GM13977 (cell line): ENCODE results near the gene ACSL6.
A peak's percentile ranks its signal among the peaks of the same experiment; 100 is the strongest.

ENCODE experiments used
- DNase-seq: peaks from one replicate; pipeline ENCODE4 v3.0.0; 2012; ENCODE audit warnings: low spot score
- in situ Hi-C: fragments of 300-500 bp; cut with MboI; formaldehyde crosslinking; loops from one replicate; pipeline ENCODE4 v1.12.0; 2022; ENCODE audit warnings: low sequenced_read_pairs, low pct_unique_long_range_greater_than_20kb, mixed read lengths, inconsistent platforms; ENCODE audit not compliant: unreplicated experiment
- TF ChIP-seq, protein P1 (sequence below): IDR thresholded peaks from 2 replicates; pipeline ENCODE4 v1.5.1; 2012; ENCODE audit warnings: mild to moderate bottlenecking, control low read depth; ENCODE audit not compliant: insufficient read depth; ENCODE audit errors: extremely low read depth, missing control alignments

ACSL6 gene

DNA sequence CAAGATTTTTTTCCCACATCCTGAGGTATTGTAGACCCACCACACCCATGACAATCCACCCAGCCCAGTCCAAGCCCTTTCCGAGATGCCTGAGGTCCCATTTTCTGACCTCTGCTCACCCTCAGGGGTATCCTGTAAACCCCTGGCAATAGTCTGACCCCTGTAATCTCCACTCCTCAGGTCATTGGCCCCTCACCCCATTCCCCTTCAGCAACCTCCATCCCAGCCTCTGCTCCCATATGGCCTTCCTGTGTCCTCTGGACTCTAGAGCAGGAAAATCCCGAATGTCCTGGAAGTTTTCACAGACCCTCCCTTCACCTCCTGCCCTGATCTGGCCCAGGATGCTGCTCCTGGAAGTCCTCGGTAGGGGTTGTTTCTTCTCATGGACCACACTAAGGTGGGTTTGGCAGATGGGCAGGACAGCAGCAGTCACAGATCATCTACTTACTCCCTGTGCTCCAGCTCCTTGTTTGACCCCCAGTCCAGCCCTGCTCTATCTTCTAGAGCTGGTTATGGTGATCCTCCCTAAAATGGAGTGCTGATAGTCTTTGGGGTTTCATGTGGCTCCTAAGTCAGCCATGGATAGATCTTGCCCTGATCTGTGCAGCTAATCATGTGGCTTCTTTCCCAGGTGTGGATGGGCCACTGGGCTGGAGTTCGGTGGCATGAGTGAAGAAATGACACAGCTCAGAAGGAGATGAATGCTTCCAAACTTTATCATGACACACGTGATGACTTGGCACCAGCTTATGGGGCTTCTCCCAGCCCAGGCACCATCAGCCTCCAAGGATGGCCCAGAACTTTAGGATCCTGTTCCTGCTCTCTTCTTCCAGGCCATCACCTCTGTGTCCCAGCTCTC is 12.0 kb upstream of the ACSL6 start:
- TF ChIP-seq, protein P1, sequence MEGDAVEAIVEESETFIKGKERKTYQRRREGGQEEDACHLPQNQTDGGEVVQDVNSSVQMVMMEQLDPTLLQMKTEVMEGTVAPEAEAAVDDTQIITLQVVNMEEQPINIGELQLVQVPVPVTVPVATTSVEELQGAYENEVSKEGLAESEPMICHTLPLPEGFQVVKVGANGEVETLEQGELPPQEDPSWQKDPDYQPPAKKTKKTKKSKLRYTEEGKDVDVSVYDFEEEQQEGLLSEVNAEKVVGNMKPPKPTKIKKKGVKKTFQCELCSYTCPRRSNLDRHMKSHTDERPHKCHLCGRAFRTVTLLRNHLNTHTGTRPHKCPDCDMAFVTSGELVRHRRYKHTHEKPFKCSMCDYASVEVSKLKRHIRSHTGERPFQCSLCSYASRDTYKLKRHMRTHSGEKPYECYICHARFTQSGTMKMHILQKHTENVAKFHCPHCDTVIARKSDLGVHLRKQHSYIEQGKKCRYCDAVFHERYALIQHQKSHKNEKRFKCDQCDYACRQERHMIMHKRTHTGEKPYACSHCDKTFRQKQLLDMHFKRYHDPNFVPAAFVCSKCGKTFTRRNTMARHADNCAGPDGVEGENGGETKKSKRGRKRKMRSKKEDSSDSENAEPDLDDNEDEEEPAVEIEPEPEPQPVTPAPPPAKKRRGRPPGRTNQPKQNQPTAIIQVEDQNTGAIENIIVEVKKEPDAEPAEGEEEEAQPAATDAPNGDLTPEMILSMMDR: no peak
- in situ Hi-C loops: no loop called here
- no peak for DNase-seq

DNA sequence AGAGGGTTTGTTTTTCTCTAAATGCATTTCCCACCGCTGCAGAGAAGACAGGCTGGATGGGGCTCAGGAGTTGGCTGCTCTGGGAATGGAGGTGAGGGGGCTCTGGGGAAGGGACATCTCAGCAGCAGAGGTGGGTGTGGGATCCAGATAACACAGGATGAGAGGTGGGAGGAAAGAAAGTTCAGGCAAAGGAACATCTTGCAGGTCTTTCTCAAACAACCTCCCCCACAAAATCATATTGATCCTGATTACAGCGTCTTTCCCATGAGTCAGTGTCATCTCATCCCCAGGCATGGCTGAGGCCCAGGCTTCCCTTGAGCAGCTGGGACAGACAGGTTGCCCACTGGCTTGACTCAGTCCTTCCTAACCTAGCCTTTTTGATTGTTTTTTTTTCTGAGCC is 11.3 kb upstream of the ACSL6 start:
- TF ChIP-seq, protein P1: no peak
- in situ Hi-C loops: no loop called here
- no peak for DNase-seq

DNA sequence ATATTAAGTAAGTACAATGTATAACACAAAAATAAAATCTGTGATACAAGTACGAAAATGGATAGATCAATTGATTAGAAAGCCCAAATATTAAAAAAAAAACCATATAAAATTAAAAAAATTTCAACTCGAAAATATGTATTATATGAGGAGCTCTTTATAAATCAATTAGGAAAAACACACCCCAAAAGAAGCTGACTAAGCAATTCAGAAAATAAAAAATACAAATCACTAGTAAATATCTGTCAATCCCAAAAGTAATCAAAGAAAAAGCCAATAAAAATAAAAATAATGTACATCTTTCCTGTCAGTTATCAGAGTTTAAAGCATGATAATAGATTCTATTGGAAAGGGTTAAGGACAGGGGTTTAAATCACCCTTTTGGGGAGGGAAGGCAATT is 10.2 kb upstream of the ACSL6 start:
- no peak for DNase-seq
- in situ Hi-C loops: no loop called here
- TF ChIP-seq, protein P1: no peak

DNA sequence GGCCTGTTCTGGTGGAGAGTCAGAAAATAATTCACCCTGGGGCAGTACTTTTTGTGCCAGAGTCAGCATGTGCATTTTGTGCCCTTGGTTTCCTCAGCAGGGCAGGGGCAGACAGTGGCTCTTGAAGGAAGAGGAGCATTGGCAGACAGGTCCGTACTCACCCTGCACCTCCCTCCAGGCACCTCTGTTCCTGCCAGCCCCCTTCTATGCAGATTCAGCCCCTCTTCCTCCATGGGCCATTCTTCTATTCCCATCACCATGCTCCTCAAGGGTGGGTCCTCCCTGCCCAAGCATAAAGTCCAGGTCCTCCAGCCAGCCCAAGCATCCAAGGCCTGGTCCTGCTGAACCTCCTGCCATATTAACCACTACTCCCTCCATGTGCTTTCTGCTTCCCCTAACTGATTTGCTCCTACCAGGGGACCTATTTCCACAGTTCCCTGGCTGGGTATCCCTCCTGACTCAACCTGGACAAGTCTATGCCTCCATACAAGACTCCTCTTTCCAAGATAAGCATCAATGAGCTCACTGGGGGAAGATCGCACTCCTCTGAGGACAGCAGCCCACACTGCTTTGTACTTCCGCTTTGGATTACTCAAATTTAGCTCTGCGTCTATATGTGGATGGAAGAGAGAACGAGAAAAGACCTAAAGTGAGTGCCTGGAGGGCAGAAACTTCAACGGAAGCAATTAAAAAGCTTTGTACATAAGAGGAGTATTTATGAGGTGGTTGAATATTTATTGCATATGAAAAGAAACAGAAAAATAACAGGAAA is 9.3 kb upstream of the ACSL6 start:
- DNase-seq: no peak
- TF ChIP-seq, protein P1: no peak
- in situ Hi-C loops: no loop called here

DNA sequence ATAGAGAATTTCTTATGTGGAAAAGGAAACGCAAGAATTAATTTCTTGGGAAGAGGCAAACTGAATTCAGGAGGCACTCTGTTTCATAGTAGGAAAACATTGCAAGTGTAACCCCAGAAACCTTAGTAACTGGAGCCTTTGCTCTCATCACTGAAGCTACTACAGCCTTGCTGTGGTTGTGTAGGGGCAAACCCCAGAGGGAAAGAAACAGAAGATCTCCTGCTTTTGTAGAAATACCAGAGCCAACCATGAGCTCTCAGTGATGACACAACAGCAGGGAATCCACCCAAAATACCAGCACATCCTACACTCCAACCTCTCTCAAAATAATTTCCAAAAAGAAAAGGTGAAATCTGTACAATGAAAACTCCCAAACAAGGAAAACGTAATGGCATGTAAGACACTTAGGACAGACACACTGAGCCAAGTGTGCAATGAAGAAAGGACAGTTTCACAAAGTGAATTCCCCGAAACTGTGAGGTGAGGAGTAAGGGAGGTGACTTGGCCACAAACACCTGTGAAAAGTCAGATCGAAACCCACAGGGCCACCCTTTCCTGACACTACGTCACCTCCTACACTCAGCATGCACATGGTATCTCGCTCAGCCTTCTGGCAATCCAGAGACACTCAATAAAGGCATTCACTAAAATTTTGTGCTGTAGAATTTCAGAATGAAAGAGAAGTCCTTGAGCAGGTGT is 8.5 kb upstream of the ACSL6 start:
- in situ Hi-C loops: no loop called here
- TF ChIP-seq, protein P1: no peak
- DNase-seq: peak; percentile 83

DNA sequence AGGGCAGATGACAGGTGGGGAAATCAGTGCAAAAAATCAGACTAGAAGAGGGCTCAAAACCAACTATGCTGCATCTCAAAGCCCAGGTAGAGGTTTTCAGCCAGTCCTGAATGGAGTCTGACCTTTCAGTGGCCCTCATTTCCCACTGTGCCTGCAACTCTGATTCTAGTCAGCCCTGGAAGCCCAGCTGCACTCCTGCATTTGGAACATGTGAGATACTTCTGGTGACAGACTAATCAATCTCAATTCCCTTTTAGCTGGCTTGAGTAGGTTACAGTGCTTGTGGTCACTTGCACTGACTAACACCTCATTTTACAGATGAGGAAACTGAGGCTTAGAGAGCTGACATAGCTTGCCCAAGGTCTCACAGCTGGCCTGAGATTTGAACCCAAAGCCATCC is 7.9 kb upstream of the ACSL6 start:
- in situ Hi-C loops: no loop called here
- TF ChIP-seq, protein P1: no peak
- DNase-seq: no peak
